GM18868 (cell line): ENCODE results near the gene DPT.
"Not testable (repeated sequence)": the region's sequence is repeated elsewhere in the genome, so short reads cannot be mapped to it uniquely, and the experiment has no call there.

Source experiments
- ATAC-seq: cut with Tn5 transposase; IDR thresholded peaks from one replicate; pipeline ENCODE4 v1.9.1; 2021; ENCODE audit warnings: mild to moderate bottlenecking, moderate library complexity; ENCODE audit not compliant: unreplicated experiment

Gene DPT

DNA sequence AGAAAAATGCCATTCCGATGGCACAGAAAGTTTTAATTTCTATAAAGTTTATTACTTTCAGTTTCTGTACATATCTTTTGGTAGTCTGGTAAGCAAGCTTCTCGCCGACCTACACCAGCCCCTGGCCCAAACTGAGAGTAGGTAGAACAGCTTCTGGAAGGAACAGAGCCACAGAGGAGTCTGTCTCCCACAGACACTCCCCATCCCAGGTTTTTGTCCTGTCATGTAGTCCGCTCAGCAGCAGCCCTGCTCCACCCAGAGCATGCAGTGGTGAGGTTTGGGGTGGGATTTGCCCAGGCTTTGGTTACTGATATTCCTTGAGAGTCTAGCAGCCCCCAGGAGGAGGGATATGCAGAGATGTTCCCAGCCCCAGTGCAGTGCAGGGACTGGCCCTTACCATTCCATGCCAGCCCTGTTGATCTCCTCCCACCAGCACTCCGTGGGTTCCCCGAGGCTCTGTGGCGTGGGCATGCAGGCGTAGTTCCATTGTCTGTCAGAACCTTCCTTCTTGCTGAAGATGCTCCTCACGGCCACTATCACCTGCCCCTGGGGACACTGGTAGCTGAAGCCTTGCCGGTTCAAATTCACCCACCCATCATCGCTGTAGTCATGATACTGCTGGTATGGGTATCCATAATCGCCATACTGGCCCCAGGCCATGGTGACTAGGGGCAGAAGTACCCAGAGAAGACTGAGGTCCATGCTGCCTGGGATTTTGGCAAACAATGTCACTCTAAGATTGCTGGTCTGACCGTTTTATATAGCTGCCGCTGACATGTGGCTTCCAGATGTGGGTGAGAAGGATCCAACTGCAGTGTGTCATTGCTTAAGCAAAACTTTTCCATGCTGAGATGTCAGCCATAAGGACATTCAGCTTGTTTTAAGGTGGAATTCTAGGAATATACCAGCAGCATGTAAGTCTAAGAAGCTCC is at the start of gene DPT:
DPT (minus strand) TSS at position 734 of the 932 bp plus-strand sequence; CDS start at position 702, 32 bp downstream.
- ATAC-seq = no peak

DNA sequence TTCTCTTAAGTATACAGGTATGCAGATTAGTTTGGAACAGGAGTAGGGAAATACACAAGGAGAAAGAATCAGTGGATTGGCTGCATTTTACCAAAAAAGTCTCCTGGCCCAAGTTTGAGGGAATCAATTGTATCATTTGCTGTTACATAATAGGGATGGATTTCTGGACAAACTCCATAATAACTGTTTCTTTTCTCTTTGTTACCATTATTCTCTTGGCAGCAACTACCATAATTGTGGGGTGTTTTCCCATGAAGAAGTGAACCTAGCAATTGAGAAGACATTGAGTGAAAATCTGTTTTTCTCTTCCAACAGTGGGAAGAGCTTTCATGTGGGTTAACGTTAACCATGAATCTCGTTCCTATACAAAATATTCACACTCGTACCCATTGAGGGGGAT is 46.4 kb upstream of the DPT start:
- ATAC-seq = no peak

- ATAC-seq = no peak
Measured at GRCh38 chr1:168774241-168774640, 45.2 kb upstream of the DPT start.

- no peak for ATAC-seq
Measured at GRCh38 chr1:168772428-168773060, 43.5 kb upstream of the DPT start.

DNA sequence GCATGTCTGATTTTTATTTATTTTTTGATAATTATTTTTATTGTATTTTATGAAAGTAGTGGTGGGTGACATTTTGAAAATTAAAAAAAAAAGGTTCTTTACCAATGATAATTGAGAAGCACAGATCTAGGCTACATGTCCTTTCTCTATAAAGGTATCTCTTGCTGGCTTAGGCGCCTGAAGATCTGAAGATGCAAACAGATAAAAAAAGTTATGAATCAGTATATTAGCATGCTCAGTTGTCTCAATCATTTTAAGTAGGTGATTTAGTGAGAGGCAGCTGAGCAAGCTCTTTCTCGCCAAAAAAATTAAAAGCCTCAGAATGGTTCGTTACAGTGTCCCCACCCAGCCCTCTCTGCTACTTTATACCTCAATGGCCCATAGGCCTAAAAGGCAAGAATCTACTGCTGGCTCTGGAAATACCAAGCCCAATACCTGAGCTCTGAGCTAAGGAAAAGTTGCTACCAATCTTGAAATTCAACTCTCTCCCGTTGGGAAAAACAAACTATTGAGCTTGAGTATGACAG is 42.2 kb upstream of the DPT start:
- no peak for ATAC-seq

- not testable (repeated sequence) for ATAC-seq
Measured at GRCh38 chr1:168769893-168770292, 40.9 kb upstream of the DPT start.

DNA sequence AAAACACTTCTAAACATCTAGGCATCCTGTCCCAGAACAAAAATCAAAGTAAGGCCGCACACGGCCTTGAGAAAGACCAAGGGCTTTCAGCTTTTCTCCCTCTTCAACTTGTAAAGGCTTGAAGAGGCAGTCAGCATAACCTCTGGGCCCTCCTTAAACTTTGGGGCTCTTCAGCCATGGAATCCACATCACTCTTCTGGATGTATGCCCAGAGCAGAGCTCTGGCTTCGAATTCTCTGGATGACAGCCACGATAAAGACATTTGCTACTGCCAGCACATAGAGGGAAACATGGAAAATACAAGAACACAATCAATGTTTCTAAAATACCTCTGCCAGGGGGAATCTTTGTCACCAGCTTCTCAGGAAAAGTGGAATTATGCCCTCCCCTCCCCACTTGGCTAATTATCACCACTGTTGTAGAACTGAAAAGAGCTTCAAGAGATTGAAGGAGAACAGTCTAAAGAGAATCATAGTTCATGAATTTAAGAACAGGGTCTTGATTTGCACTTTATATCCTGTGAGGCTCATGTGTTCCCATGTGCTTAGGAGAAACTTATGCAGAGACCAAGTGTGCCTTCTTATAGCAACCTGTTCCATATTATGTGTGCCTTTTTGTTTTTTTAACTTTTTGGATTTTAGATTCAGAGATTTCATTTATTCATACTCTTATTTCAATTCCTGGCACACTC is 39.0 kb upstream of the DPT start:
- ATAC-seq = no peak

- ATAC-seq = no peak
Measured at GRCh38 chr1:168766568-168766967, 37.6 kb upstream of the DPT start.

DNA sequence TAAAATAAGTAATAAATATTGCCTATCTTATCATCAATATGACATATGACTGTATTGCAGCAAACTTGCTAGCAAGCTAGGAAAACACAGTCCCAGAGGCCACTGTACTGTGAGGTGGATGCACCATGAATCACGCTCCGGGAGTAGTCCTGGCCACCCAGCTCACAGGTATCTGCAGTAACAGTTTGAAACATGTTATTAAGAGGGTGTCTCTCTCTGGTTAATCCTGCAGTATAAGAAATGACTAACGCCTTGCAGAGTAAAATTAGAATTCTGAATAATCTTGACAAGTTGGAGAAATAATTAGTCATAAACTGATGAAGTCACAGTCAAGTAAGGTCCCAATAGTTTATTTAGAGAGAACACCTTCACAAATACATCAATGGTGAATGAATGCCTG is 34.0 kb upstream of the DPT start:
- no peak for ATAC-seq

DNA sequence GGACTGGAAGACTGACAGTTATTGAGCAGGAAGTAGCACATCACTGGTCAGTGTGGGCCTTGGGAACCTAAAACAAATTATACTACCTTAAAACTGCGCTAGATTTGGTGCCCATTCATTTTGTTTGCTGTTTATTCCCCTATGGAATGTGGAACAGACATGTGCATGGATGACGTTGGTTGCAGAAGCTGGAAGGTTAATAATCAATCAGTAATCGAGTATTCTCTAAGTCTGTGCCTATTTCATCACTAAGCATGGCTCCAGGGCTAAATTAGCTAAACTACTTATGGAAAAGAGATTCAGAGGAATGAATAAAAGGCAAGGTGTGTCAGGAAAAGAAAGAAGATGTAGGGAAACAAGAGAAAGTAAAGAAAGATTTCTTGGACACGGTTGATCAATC is 33.5 kb upstream of the DPT start:
- no peak for ATAC-seq

DNA sequence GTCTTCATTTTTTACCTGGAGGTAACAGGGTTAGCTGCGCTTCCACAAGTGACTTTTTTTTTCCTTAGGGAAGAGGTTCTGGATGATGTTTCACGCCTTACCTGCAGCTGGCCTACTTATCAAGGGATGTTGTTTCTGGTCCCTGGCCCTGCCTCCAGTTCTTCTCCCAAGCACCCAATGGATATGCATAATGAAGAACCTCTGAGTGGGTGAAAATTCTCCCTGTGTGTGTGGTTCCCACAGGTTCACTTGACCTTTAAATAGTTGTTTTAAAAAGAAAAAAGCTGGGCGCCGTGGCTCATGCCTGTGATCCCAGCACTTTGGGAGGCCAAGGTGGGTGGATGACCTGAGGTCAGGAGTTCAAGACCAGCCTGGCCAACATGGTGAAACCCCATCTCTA is 31.8 kb upstream of the DPT start:
- ATAC-seq = no peak

GRCh38 chr1:168760241-168760640 is 31.2 kb upstream of the DPT start:
- no peak for ATAC-seq

GRCh38 chr1:168759077-168759476 is 30.1 kb upstream of the DPT start:
- ATAC-seq = no peak

GRCh38 chr1:168758503-168758902 is 29.5 kb upstream of the DPT start:
- no peak for ATAC-seq

- ATAC-seq = no peak
Measured at GRCh38 chr1:168755800-168756418, 26.9 kb upstream of the DPT start.

GRCh38 chr1:168752171-168752832 is 23.3 kb upstream of the DPT start:
- no peak for ATAC-seq

- ATAC-seq = no peak
Measured at GRCh38 chr1:168751195-168751650, 22.2 kb upstream of the DPT start.

- no peak for ATAC-seq
Measured at GRCh38 chr1:168742994-168743650, 14.1 kb upstream of the DPT start.

DNA sequence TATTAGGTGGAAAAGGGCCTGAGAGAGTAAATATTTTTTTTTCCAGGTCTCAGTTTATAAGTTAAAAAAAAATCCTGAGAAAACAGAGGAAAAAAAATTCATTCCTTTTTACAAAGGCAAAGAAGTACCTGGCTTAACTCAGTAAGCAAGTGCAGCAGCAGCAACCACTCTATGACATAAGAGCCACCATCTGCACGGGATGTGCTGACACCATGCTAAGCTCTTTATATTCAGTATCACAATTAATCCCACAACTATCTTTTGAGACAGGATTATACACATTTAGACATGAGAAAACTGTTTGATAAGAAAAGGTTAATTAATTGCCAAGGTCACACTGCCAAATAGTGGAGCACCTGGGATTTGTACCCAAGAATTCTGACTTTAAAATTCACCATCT is 13.4 kb upstream of the DPT start:
- no peak for ATAC-seq

- ATAC-seq = no peak
Measured at GRCh38 chr1:168739908-168740307, 10.9 kb upstream of the DPT start.
